Neural progenitor cell (in vitro differentiated cells): ENCODE results near the gene C22orf23. TPM values are rescaled to one million over a fixed set of nuclear protein-coding genes. Genes with fewer than 3 reads are reported as not detected.

Experiments used
- DNase-seq: peaks from one replicate; pipeline ENCODE4 v3.0.0-alpha.2; 2016; ENCODE audit warnings: low spot score
- H2AFZ ChIP-seq: fragments of 200-600 bp; sonication (generic); replicated peaks from 2 replicates; pipeline ENCODE4 v1.6.1; 2016; ENCODE audit warnings: antibody characterized with exemption
- H3F3A ChIP-seq: fragments of 200-600 bp; sonication (generic); 2 replicates; pipeline ENCODE4 v1.6.1; 2016; ENCODE audit warnings: antibody characterized with exemption, low read depth
- H3K27ac ChIP-seq: fragments of 200-600 bp; sonication (generic); 2 replicates; pipeline ENCODE4 v1.5.1; 2016; ENCODE audit warnings: mild to moderate bottlenecking
- H3K27me3 ChIP-seq: fragments of 200-600 bp; sonication (generic); 2 replicates; pipeline ENCODE4 v1.6.1; 2016; ENCODE audit warnings: mild to moderate bottlenecking, moderate library complexity
- H3K36me3 ChIP-seq: fragments of 200-600 bp; sonication (generic); 2 replicates; pipeline ENCODE4 v1.5.1; 2016
- H3K4me1 ChIP-seq: fragments of 200-600 bp; sonication (generic); 2 replicates; pipeline ENCODE4 v1.6.1; 2016; ENCODE audit warnings: mixed run types
- H3K4me2 ChIP-seq: fragments of 200-600 bp; sonication (generic); 2 replicates; pipeline ENCODE4 v1.6.1; 2016
- H3K4me3 ChIP-seq: fragments of 200-600 bp; sonication (generic); 2 replicates; pipeline ENCODE4 v1.5.1; 2016
- H3K79me2 ChIP-seq: fragments of 200-600 bp; sonication (generic); 2 replicates; pipeline ENCODE4 v1.6.1; 2016; ENCODE audit warnings: low read depth
- H3K9ac ChIP-seq: fragments of 200-600 bp; sonication (generic); 2 replicates; pipeline ENCODE4 v1.6.1; 2016
- H3K9me3 ChIP-seq: fragments of 200-600 bp; sonication (generic); 2 replicates; pipeline ENCODE4 v1.5.1; 2016; ENCODE audit warnings: low read depth
- H4K20me1 ChIP-seq: fragments of 200-600 bp; sonication (generic); 2 replicates; pipeline ENCODE4 v1.6.1; 2016; ENCODE audit warnings: low read depth
- H3K27ac Mint-ChIP-seq: 3 replicates; pipeline ENCODE4 v1.8.0; 2021; ENCODE audit warnings: mixed read lengths
- H3K27me3 Mint-ChIP-seq: 2 replicates; pipeline ENCODE4 v1.8.0; 2022; ENCODE audit warnings: low read depth, mild to moderate bottlenecking, inconsistent platforms, moderate library complexity, mixed read lengths; ENCODE audit not compliant: insufficient read depth
- H3K36me3 Mint-ChIP-seq: 3 replicates; pipeline ENCODE4 v1.8.0; 2021; ENCODE audit warnings: mixed read lengths
- H3K4me1 Mint-ChIP-seq: 3 replicates; pipeline ENCODE4 v1.8.0; 2021; ENCODE audit warnings: mixed read lengths
- H3K4me3 Mint-ChIP-seq: 3 replicates; pipeline ENCODE4 v1.8.0; 2021; ENCODE audit warnings: mild to moderate bottlenecking, moderate library complexity, mixed read lengths
- H3K9me3 Mint-ChIP-seq: 3 replicates; pipeline ENCODE4 v1.8.0; 2020; ENCODE audit warnings: mixed read lengths
- EZH2 ChIP-seq: fragments of 200-600 bp; sonication (generic); IDR thresholded peaks from 2 replicates; pipeline ENCODE4 v1.6.1; 2017; ENCODE audit warnings: antibody characterized with exemption, mild to moderate bottlenecking, moderate library complexity
- EZH2phosphoT487 ChIP-seq: fragments of 200-600 bp; sonication (generic); IDR thresholded peaks from 2 replicates; pipeline ENCODE4 v1.6.1; 2017; ENCODE audit warnings: antibody characterized with exemption
- total RNA-seq: library from RNA; depleted of rRNA; stranded (reverse); fragments of >200 nt; gene quantifications from 2 replicates; pipeline ENCODE4 v1.2.3, GENCODE V29; 2015; ENCODE audit warnings: low replicate concordance
- TF ChIP-seq, protein P1 (sequence below): fragments of 200-600 bp; sonication (generic); IDR thresholded peaks from 2 replicates; pipeline ENCODE4 v1.5.1; 2017; ENCODE audit warnings: antibody characterized with exemption, mild to moderate bottlenecking

The C22orf23 gene
- total RNA-seq, 1 donor from 2014 or later = 0.26 TPM

DNA sequence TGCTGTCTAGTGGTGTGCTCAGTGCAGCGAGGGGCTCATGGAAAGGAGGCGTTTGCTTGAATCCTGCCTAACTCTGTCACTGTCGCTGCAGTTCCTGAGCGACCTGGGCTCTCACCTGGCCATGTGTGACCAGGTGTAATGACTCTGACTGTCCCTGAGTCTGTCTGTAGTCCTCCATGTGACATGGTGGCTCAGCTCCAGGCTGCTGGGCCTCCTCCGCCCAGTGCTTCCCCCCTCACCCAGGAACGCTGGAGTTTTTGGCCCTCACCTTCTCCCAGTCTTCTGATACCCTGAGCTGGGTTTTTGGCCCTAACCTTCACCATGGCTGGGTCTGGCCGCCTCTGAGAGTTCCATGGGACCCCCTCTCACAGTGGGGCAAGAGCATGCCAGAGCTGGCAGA, 27.0 kb downstream of the C22orf23 start:
- peaks cover 10% of the 10 kb centered on the region for H3K36me3 Mint-ChIP-seq
- Histone ChIP-seq H3F3A (no peaks in the 10 kb centered on the region), H3K4me2 (no peak overlapping the region), H3K4me3 (no peak overlapping the region), H3K27me3 (no peaks in the 10 kb centered on the region), H3K79me2 (no peaks in the 10 kb centered on the region), H4K20me1 (peaks cover 8% of the 10 kb centered on the region), H3K9me3 (no peaks in the 10 kb centered on the region), H3K9ac (no peak overlapping the region), H3K27ac (no peak overlapping the region), H3K36me3 (no peaks in the 10 kb centered on the region), H2AFZ (no peak overlapping the region), H3K4me1 (no peaks in the 10 kb centered on the region)
- DNase-seq = no peak
- no peak overlapping the region for H3K4me3 Mint-ChIP-seq
- TF ChIP-seq, protein P1, sequence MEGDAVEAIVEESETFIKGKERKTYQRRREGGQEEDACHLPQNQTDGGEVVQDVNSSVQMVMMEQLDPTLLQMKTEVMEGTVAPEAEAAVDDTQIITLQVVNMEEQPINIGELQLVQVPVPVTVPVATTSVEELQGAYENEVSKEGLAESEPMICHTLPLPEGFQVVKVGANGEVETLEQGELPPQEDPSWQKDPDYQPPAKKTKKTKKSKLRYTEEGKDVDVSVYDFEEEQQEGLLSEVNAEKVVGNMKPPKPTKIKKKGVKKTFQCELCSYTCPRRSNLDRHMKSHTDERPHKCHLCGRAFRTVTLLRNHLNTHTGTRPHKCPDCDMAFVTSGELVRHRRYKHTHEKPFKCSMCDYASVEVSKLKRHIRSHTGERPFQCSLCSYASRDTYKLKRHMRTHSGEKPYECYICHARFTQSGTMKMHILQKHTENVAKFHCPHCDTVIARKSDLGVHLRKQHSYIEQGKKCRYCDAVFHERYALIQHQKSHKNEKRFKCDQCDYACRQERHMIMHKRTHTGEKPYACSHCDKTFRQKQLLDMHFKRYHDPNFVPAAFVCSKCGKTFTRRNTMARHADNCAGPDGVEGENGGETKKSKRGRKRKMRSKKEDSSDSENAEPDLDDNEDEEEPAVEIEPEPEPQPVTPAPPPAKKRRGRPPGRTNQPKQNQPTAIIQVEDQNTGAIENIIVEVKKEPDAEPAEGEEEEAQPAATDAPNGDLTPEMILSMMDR = no peak
- TF ChIP-seq EZH2 (no peak), EZH2phosphoT487 (no peak)
- peaks cover 3% of the 10 kb centered on the region for H3K27me3 Mint-ChIP-seq
- peaks cover 2% of the 10 kb centered on the region for H3K4me1 Mint-ChIP-seq
- H3K27ac Mint-ChIP-seq = no peak overlapping the region
- H3K9me3 Mint-ChIP-seq = no peaks in the 10 kb centered on the region

DNA sequence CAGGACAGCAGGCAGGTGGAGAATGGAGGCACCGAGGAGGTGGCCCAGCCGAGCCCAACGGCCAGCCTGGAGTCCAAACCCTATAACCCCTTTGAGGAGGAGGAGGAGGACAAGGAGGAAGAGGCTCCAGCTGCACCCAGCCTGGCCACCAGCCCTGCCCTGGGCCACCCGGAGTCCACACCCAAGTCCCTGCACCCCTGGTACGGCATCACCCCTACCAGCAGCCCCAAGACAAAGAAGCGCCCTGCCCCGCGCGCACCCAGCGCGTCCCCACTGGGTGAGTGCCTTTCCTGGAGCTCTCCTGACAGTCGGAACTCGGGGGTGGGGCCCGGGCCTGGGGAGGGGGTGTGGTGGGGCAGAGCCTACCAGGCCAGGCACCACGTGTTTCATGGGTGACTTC, 27.6 kb downstream of the C22orf23 start:
- Histone ChIP-seq H3K27ac (no peak overlapping the region), H4K20me1 (peaks cover 8% of the 10 kb centered on the region), H3K79me2 (no peaks in the 10 kb centered on the region), H3K36me3 (no peaks in the 10 kb centered on the region), H3K9me3 (no peaks in the 10 kb centered on the region), H3K4me1 (no peaks in the 10 kb centered on the region), H3K9ac (no peak overlapping the region), H3K4me2 (no peak overlapping the region), H3K4me3 (no peak overlapping the region), H2AFZ (no peak overlapping the region), H3F3A (no peaks in the 10 kb centered on the region), H3K27me3 (no peaks in the 10 kb centered on the region)
- H3K27ac Mint-ChIP-seq = no peak overlapping the region
- peaks cover 10% of the 10 kb centered on the region for H3K36me3 Mint-ChIP-seq
- no peaks in the 10 kb centered on the region for H3K4me1 Mint-ChIP-seq
- peaks cover 3% of the 10 kb centered on the region for H3K27me3 Mint-ChIP-seq
- H3K4me3 Mint-ChIP-seq = no peak overlapping the region
- TF ChIP-seq EZH2 = no peak
- TF ChIP-seq, protein P1 = no peak
- no peak for TF ChIP-seq EZH2phosphoT487
- H3K9me3 Mint-ChIP-seq = no peaks in the 10 kb centered on the region
- DNase-seq = no peak

DNA sequence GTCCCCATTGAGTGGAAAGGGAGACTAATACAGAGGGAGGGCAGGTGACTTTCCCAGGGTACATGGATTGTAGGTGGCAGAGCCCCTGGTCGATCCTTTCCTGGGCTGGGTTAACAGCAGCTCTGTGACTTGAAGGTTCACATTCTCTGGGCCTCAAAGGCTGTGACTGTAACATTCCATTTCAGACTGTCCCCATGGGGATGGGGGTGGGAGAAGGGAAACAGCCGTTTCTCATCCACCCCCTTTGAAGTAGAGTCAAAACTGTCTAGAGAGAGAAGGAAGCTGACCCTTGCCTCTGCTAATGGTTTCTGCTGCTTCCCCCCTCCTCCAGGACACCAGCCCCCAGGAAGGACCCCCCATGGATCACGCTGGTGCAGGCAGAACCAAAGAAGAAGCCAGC, 28.1 kb downstream of the C22orf23 start:
- no peak overlapping the region for H3K4me3 ChIP-seq
- Mint-ChIP-seq H3K4me3 (no peak overlapping the region), H3K27ac (no peak overlapping the region), H3K36me3 (peaks cover 10% of the 10 kb centered on the region), H3K27me3 (peaks cover 3% of the 10 kb centered on the region), H3K9me3 (no peaks in the 10 kb centered on the region), H3K4me1 (no peaks in the 10 kb centered on the region)
- no peak for DNase-seq
- H3K9ac ChIP-seq = no peak overlapping the region
- no peaks in the 10 kb centered on the region for H3K4me1 ChIP-seq
- H3K4me2 ChIP-seq = no peak overlapping the region
- no peaks in the 10 kb centered on the region for H3K79me2 ChIP-seq
- no peaks in the 10 kb centered on the region for H3K36me3 ChIP-seq
- no peaks in the 10 kb centered on the region for H3K27me3 ChIP-seq
- no peak for TF ChIP-seq EZH2
- no peak for TF ChIP-seq EZH2phosphoT487
- TF ChIP-seq, protein P1 = no peak
- no peak overlapping the region for H3K27ac ChIP-seq
- H4K20me1 ChIP-seq = peaks cover 7% of the 10 kb centered on the region
- H3K9me3 ChIP-seq = no peaks in the 10 kb centered on the region
- no peak overlapping the region for H2AFZ ChIP-seq
- H3F3A ChIP-seq = no peaks in the 10 kb centered on the region
